GM21360 (cell line): ENCODE measurements around the gene MID1.

ENCODE experiments used
- ATAC-seq: cut with Tn5 transposase; IDR thresholded peaks from one replicate; pipeline ENCODE4 v1.9.1; 2021; ENCODE audit warnings: mild to moderate bottlenecking, moderate library complexity; ENCODE audit not compliant: unreplicated experiment

Gene MID1

DNA sequence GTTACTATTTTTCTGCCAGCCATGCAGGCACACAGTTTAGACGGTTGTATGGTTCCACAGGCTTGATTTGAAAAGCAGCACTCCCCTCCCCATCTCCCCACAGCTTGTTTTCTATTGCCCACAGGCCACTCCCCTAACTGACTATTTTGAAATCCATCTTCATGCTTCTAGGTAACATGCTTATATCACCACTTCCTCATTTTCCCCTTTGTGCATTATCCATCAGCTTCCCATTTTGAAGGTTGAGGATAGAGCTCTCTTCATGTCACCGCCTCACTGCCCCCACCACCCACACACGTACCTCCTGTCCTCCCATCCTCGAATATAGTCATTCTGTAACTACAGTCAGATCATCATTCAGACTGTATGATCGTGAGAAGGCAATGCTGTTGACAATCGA, 224.7 kb downstream of the MID1 start:
- no peak for ATAC-seq
